BLaER1 (cell line): ENCODE results near the gene PRR36.

Experiments
- H3K27ac ChIP-seq: shearing (Covaris generic); formaldehyde crosslinking; 2 replicates; pipeline ENCODE4 v1.8.1; 2022
- H3K27me3 ChIP-seq: shearing (Covaris generic); formaldehyde crosslinking; 2 replicates; pipeline ENCODE4 v1.8.1; 2022
- H3K36me3 ChIP-seq: shearing (Covaris generic); formaldehyde crosslinking; 2 replicates; pipeline ENCODE4 v1.8.1; 2022
- H3K4me1 ChIP-seq: shearing (Covaris generic); formaldehyde crosslinking; 2 replicates; pipeline ENCODE4 v1.8.1; 2022
- H3K4me2 ChIP-seq: shearing (Covaris generic); formaldehyde crosslinking; 2 replicates; pipeline ENCODE4 v1.8.1; 2022
- H3K4me3 ChIP-seq: shearing (Covaris generic); formaldehyde crosslinking; 2 replicates; pipeline ENCODE4 v1.8.1; 2022
- H3K9ac ChIP-seq: shearing (Covaris generic); formaldehyde crosslinking; 2 replicates; pipeline ENCODE4 v1.8.1; 2022
- H3K9me3 ChIP-seq: shearing (Covaris generic); formaldehyde crosslinking; 2 replicates; pipeline ENCODE4 v1.8.1; 2022
- H4K20me1 ChIP-seq: shearing (Covaris generic); formaldehyde crosslinking; 2 replicates; pipeline ENCODE4 v1.8.1; 2022
- Cebpa-rat ChIP-seq: shearing (Covaris generic); IDR thresholded peaks from 2 replicates; pipeline ENCODE4 v1.8.1; 2022

Gene PRR36

DNA sequence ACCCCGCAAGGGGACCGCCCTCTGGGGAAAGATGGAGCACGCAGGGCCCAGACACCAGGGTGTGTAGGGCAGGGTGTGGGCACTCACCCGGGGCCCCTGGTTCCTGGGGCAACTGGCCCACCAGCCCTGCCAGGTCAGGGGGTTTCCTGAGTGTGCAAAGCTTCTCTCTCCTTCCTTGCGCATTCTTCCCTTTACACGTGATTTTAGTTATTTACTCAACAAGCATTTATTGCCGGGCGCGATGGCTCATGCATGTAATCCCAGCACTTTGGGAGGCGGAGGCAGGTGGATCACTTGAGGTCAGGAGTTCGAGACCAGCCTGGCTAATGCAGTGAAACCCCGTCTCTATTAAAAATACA lies 20.4 kb downstream of the PRR36 start:
- peaks cover 45% of the 10 kb centered on the region for H3K4me1 ChIP-seq
- no peaks in the 10 kb centered on the region for H3K36me3 ChIP-seq
- H3K4me2 ChIP-seq = peak overlapping the region; percentile 55; the same call in 1 of the 2 replicates
- no peak for TF ChIP-seq Cebpa-rat
- H3K9me3 ChIP-seq = no peaks in the 10 kb centered on the region
- no peak overlapping the region for H3K27ac ChIP-seq
- H3K27me3 ChIP-seq = peaks cover 8% of the 10 kb centered on the region; the same call in 1 of the 2 replicates
- H4K20me1 ChIP-seq = 0 out of 2 replicates have a peak, but pooled peaks cover 8% of the 10 kb centered on the region
- no peak overlapping the region for H3K4me3 ChIP-seq
- H3K9ac ChIP-seq = no peak overlapping the region

GRCh38 chr19:7852851-7853769 lies 21.1 kb downstream of the PRR36 start:
- Histone ChIP-seq H3K9me3 (no peaks in the 10 kb centered on the region), H3K9ac (no peak overlapping the region), H3K36me3 (no peaks in the 10 kb centered on the region), H3K27me3 (peaks cover 2% of the 10 kb centered on the region; the same call in 1 of the 2 replicates), H3K4me2 (peak overlapping the region; percentile 55), H3K4me3 (no peak overlapping the region), H3K27ac (no peak overlapping the region), H3K4me1 (peaks cover 45% of the 10 kb centered on the region), H4K20me1 (0 out of 2 replicates have a peak, but pooled peaks cover 8% of the 10 kb centered on the region)
- TF ChIP-seq Cebpa-rat = no peak

DNA sequence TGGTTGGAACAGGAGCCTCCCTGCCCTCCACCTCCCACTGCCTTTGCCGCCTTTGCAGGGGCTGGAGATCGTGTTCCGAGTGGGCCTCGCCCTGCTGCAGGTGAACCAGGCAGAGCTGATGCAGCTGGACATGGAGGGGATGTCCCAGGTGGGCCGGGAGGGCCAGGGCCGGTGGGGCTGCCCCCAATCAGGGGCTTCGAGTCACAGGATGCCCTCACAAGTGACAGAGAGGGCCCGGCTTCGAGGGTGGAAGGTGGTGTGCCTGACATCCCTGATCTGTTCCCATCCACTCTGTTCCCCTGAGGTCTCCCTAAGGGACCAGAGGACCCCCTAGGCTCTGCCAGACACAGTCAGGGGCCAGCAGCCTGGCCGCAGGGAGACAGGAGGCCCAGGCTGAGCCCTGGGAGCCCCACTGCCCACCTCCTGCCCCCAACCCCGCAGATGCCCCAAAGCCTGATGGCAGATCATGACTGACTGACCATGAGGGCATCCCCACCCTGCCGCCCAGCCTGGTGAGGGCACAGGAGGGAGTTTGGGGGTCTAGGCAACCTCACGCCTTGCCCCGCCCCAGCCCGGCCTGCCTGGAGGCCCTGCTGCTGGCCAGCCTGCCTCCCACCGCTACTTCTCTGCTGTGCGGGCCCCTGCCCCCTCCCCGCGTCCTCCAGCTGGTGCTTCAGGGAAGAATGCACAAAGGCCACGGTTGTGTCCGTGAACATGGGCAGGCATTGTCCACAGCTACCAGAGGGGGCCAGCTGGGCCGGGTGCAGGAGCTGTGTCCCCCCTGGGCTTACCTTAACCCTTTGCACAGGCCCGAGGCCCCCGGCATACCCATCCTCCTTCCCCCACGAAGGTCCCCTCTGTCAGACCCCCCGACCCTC lies 22.3 kb downstream of the PRR36 start:
- Histone ChIP-seq H3K4me3 (no peak overlapping the region), H4K20me1 (0 out of 2 replicates have a peak, but pooled peaks cover 8% of the 10 kb centered on the region), H3K27ac (no peak overlapping the region), H3K27me3 (no peaks in the 10 kb centered on the region), H3K9ac (no peak overlapping the region), H3K36me3 (no peaks in the 10 kb centered on the region), H3K9me3 (no peaks in the 10 kb centered on the region), H3K4me1 (peaks cover 40% of the 10 kb centered on the region), H3K4me2 (no peak overlapping the region)
- no peak for TF ChIP-seq Cebpa-rat

- 0 out of 2 replicates have a peak, but pooled peaks cover 8% of the 10 kb centered on the region for H4K20me1 ChIP-seq
- H3K9ac ChIP-seq = no peak overlapping the region
- no peaks in the 10 kb centered on the region for H3K27me3 ChIP-seq
- H3K4me2 ChIP-seq = peak overlapping the region; percentile 75; the same call in 1 of the 2 replicates
- no peak overlapping the region for H3K4me3 ChIP-seq
- H3K36me3 ChIP-seq = no peaks in the 10 kb centered on the region
- no peak for TF ChIP-seq Cebpa-rat
- no peaks in the 10 kb centered on the region for H3K9me3 ChIP-seq
- peaks cover 40% of the 10 kb centered on the region for H3K4me1 ChIP-seq
- peak overlapping the region; percentile 38; the same call in 1 of the 2 replicates for H3K27ac ChIP-seq
Observed at GRCh38 chr19:7850945-7851622, 23.1 kb downstream of the PRR36 start.

DNA sequence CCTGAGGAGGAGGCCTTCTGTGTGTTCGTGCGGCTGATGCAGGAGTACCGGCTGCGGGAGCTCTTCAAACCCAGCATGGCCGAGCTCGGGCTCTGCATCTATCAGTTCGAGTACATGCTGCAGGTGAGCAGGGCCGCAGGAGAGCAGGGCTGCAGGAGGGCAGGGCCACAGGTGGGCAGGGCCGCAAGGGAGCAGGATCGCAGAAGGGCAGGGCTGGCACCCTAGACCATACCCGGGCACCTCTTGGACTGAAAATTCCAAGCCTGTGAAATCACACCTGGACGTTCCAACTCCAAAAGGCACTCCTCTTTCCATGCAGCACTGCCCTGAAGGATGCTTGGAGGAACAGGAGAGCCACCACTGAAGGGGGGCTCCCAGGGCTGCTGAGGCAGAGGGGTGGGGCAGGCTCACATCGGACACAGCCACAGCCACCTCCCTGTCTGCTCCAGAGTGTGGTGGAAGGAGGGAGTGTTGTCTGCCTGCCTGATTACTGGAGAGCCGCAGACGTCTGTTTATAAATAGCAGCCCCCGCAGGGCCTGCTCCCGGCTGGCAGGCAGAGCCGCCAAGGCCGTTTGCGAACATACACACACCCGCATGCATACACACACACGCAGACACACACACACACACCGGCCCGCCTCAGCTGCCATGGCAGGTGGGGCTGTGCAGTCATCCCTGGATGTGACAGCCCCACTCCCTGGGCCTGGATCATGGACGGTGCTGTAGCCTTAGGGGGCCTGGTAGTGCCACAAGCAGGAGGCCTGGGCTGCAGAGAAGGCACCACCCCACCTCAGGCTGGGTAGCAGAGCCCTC lies 24.0 kb downstream of the PRR36 start:
- TF ChIP-seq Cebpa-rat = no peak
- Histone ChIP-seq H3K27me3 (no peaks in the 10 kb centered on the region), H3K4me2 (peak overlapping the region; percentile 75), H4K20me1 (peaks cover 14% of the 10 kb centered on the region; the same call in 1 of the 2 replicates), H3K4me1 (peaks cover 40% of the 10 kb centered on the region), H3K9me3 (no peaks in the 10 kb centered on the region), H3K4me3 (no peak overlapping the region), H3K27ac (peak overlapping the region; percentile 38; the same call in 1 of the 2 replicates), H3K9ac (0 out of 2 replicates have a peak overlapping the region, but pooled peaks have one; percentile 43), H3K36me3 (no peaks in the 10 kb centered on the region)

DNA sequence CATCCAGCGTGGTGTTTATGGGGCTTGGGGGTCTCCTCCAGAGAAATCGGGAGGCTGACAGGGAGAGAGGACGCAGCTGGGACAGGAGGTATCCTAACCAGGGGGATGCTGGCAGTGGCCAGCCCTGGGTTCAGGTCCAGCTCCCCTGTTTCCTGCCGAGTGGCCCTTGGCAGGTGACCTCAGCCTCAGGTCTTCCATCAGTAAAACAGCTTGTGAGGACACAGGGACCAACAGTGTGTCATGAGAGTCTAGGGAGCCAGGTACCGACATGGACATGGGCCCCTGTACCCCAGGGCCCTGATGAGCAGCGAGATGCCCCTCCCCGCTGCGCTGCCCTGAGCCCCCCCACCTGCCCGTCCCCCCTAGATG lies 24.6 kb downstream of the PRR36 start:
- H3K4me1 ChIP-seq = peaks cover 40% of the 10 kb centered on the region
- H4K20me1 ChIP-seq = peaks cover 19% of the 10 kb centered on the region; the same call in 1 of the 2 replicates
- H3K36me3 ChIP-seq = no peaks in the 10 kb centered on the region
- H3K4me2 ChIP-seq = peak overlapping the region; percentile 75; the same call in 1 of the 2 replicates
- H3K27ac ChIP-seq = no peak overlapping the region
- no peaks in the 10 kb centered on the region for H3K9me3 ChIP-seq
- no peaks in the 10 kb centered on the region for H3K27me3 ChIP-seq
- no peak overlapping the region for H3K4me3 ChIP-seq
- no peak overlapping the region for H3K9ac ChIP-seq
- no peak for TF ChIP-seq Cebpa-rat

GRCh38 chr19:7848779-7849457 lies 25.3 kb downstream of the PRR36 start:
- H3K27me3 ChIP-seq = no peaks in the 10 kb centered on the region
- H3K4me1 ChIP-seq = peaks cover 40% of the 10 kb centered on the region
- no peak overlapping the region for H3K9ac ChIP-seq
- no peaks in the 10 kb centered on the region for H3K36me3 ChIP-seq
- TF ChIP-seq Cebpa-rat = no peak
- no peak overlapping the region for H3K4me3 ChIP-seq
- H3K9me3 ChIP-seq = no peaks in the 10 kb centered on the region
- no peak overlapping the region for H3K27ac ChIP-seq
- H4K20me1 ChIP-seq = peaks cover 20% of the 10 kb centered on the region; the same call in 1 of the 2 replicates
- no peak overlapping the region; the same call in 1 of the 2 replicates for H3K4me2 ChIP-seq

- no peaks in the 10 kb centered on the region for H3K27me3 ChIP-seq
- peaks cover 14% of the 10 kb centered on the region; the same call in 1 of the 2 replicates for H4K20me1 ChIP-seq
- peaks cover 31% of the 10 kb centered on the region for H3K4me1 ChIP-seq
- no peak overlapping the region for H3K9ac ChIP-seq
- H3K27ac ChIP-seq = no peak overlapping the region
- no peak overlapping the region for H3K4me2 ChIP-seq
- TF ChIP-seq Cebpa-rat = no peak
- H3K9me3 ChIP-seq = no peaks in the 10 kb centered on the region
- H3K4me3 ChIP-seq = no peak overlapping the region
- no peaks in the 10 kb centered on the region for H3K36me3 ChIP-seq
Observed at GRCh38 chr19:7847664-7848063, 26.5 kb downstream of the PRR36 start.
